Measurements from ENCODE around the gene PSPN.
"Not testable (repeated sequence)": the region's sequence is repeated elsewhere in the genome, so short reads cannot be mapped to it uniquely, and the experiment has no call there.

PSPN gene

GRCh38 chr19:6402837-6403608, 27.3 kb upstream of the PSPN start:
- no peak for DNase-seq

DNA sequence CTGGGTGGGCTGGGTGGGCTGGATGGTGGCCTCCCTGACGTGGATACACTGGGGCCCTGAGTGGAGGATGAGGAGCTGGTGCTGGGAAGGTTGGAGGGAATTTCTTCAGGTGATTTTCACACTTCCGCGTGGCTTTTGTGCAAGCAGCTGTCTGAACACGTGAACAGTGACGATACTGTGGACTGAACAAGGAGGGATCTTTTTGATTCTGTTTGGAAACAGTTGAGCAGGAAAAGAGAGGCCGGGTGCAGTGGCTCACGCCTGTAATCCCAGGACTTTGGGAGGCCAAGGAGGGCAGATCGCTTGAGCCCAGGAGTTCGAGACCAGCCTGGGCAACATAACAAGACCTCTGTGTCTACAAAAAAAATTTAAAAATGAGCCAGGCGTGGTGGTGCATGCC, 26.3 kb upstream of the PSPN start:
- no peak for DNase-seq

DNA sequence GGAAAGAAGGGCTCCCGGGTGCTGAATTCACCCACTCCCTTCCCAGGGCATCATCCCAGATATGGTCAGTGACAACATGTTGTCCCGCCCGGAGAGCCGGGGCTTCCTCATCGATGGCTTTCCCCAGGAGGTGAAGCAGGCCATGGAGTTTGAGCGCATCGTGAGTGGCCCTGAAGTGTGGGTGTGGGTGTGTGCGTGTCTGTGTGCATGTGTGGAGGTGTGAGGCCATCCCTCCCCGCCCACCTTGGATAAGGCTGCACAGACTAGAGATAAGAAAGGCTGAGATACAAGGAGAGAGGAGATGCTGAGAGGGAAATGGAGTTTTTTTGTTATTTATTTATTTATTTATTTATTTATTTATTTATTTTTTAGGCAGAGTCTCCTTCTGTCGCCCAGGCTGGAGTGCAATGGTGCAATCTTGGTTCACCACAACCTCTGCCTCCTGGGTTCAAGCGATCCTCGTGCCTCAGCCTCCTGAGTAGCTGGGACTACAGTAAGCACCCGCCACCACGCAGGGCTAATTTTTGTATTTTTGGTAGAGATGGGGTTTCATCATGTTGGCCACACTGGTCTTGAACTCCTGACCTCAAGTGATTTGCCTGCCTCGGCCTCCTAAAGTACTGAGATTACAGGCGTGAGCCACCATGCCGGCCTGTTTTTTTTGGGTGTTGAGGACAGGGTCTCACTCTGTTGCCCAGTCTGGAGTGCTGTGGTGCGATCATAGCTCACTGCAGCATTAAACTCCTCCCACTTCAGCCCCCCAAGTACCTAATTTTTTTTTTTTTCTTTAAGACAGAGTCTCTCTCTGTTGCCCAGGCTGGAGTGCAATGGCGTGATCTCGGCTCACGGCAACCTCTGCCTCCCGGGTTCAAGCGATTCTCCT, 24.6 kb upstream of the PSPN start:
- not testable (repeated sequence) for DNase-seq

DNA sequence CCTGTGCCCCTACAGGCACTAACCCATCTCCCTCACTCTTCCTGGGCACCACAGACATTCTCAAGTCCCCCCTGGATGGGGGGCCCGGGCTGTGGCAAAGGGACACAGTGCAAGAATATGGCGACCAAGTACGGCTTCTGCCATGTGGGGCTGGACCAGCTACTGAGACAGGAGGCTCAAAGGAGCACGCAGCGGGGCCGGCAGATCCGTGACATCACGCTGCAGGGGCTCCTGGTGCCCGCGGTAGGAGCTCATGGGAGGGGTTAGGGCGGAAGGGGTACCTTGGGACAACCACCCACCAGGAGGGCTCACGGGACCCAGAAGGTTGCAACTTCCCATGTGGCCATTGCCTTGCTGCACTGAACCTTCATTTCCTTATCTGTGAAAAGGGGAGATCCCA, 20.6 kb upstream of the PSPN start:
- DNase-seq: no peak

- no peak for DNase-seq
Observed at GRCh38 chr19:6394831-6395230, 19.1 kb upstream of the PSPN start.

DNA sequence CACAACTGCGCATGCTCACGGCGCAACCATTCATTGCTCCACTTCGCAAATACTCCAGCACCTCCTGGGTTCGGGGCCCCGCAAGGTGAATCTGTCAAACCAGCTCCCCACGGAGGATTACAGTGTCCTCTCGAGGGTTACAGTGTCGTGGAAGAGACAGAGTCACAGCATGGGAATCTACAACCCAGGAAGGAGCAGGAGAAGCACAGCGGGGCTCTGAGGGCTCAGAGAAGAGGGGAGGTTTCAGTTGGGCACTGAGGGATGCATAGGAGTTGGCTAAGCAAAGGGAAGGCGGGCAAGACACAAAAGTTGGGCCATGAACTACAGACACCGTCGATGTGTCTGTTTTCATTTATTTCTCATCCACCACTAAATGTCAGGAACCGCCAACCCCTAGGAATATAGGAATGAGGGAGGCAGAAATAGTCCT, 18.3 kb upstream of the PSPN start:
- peak in 1 of 2 experiments; percentile 26 for DNase-seq

- peak; percentile 58 to 77 for DNase-seq
Observed at GRCh38 chr19:6393074-6393982, 17.6 kb upstream of the PSPN start, which contains the start of gene GTF2F1. Gene GTF2F1 (minus strand): TSS chr19:6393164. CDS start chr19:6392995, 169 bp downstream.

- DNase-seq: no peak
Observed at GRCh38 chr19:6392221-6393073, 16.7 kb upstream of the PSPN start.

DNA sequence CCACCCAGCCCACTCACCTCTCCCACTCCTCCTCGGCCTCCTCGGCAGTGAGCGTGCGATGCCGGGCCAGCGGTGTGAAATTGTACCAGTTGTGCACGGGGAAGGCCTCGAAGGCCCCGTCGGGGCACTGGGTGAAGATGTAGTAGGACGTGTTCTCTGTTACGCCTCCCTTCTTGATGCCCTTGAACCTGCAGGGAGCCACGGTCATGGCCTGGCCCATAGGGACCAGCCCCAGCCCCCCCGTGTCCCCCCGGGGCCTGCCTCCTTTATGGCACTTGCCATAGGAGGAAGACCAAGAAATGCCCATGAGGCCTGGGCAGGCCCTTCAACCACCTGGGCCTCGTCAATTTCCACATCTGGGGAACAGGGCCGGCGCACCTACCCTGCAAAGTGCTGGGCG, 11.6 kb upstream of the PSPN start:
- no peak for DNase-seq

GRCh38 chr19:6384381-6384780, 8.6 kb upstream of the PSPN start:
- DNase-seq: no peak

GRCh38 chr19:6383188-6383587, 7.5 kb upstream of the PSPN start:
- DNase-seq: no peak

GRCh38 chr19:6381030-6381750, 5.5 kb upstream of the PSPN start:
- DNase-seq: no peak

- DNase-seq: no peak
Observed at GRCh38 chr19:6379744-6380143, 4.0 kb upstream of the PSPN start.

DNA sequence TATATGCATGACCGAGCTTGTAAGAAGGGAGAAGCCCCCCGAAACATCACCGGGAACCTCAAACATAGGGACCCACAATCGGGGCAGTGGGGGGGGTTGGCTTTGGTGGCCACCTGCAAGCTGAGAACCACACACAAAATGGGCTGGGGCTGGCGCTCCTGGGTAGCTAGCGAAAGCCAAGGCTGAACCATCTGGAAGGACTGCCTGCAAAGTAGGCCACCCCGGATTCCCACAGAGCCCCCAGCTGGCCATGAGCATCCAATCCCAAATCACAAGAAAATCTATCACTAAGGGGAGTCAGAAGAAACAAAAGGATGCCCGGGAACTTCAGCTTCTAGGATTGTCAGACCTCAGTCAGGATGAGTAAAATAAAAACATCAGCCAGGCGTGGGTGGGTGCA, 2.8 kb upstream of the PSPN start:
- DNase-seq: no peak

- DNase-seq: no peak
Observed at GRCh38 chr19:6378041-6378440, 2.3 kb upstream of the PSPN start.

GRCh38 chr19:6376512-6377190, 918 bp upstream of the PSPN start:
- no peak for DNase-seq

- no peak for DNase-seq
Observed at GRCh38 chr19:6374711-6375410, 872 bp downstream of the PSPN start.

DNA sequence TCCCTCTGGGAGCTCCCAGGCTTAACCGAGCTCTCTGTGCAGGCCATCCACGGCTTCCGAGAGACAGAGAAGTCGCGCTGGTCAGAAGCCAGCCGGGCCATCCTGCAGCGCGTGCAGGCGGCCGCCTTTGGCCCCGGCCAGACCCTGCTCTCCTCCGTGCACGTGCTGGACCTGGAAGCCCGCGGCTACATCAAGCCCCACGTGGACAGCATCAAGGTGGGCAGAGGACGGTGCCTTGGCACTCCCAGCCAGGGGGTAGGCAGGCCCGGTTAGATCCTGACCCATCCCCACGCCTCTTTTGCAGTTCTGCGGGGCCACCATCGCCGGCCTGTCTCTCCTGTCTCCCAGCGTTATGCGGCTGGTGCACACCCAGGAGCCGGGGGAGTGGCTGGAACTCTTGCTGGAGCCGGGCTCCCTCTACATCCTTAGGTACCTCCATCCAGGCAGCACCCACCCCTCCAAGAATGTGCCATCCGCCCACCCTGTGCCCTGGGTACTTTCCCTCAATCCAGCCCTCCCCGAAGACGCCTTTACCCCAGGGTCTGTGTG, 1.5 kb downstream of the PSPN start:
- no peak for DNase-seq

GRCh38 chr19:6373813-6374108, 2.0 kb downstream of the PSPN start:
- DNase-seq: no peak

Data from NCI-H187 (cell line).